Gastrocnemius medialis (tissue), 4 donors: ENCODE measurements around the gene GRAP2. TPM values are rescaled to one million over a fixed set of nuclear protein-coding genes. Genes with fewer than 3 reads are reported as not detected.

Experiments used
- ATAC-seq, 2 donors: fragments of 150-250 bp; one replicate each; pipeline ENCODE4 v1.9.1; 2016
- DNase-seq, 2 donors: peaks; one replicate each; pipeline ENCODE4 v3.0.0-alpha.2; 2019
- H3K27ac ChIP-seq, 4 donors: fragments of 200-600 bp; sonication (generic); 1 replicate in 1 of 4; 2 replicates in 3 of 4; pipeline ENCODE4 v1.5.1; 2016 to 2018; ENCODE audit warnings: mild to moderate bottlenecking in 2 of 4, moderate library complexity in 1 of 4
- H3K27me3 ChIP-seq, 3 donors: fragments of 200-600 bp; sonication (generic) in 2 of 3; 1 replicate in 1 of 3; 2 replicates in 2 of 3; pipeline versions ENCODE4 v1.5.1 to v1.6.0; 2016 to 2019; ENCODE audit warnings: mild to moderate bottlenecking in 1 of 3, moderate library complexity in 1 of 3
- H3K36me3 ChIP-seq, 2 donors: fragments of 200-600 bp; sonication (generic) in 1 of 2; one replicate each; pipeline ENCODE4 v1.5.1; 2017 to 2018
- H3K4me1 ChIP-seq, 2 donors: fragments of 200-600 bp; sonication (generic) in 1 of 2; one replicate each; pipeline ENCODE4 v1.5.1; 2016 to 2017; ENCODE audit warnings: mild to moderate bottlenecking in 2 of 2
- H3K4me3 ChIP-seq, 4 donors: fragments of 200-600 bp; sonication (generic) in 3 of 4; 1 replicate in 1 of 4; 2 replicates in 3 of 4; pipeline ENCODE4 v1.5.1; 2016 to 2019; ENCODE audit warnings: mild to moderate bottlenecking in 2 of 4
- H3K9me3 ChIP-seq, 3 donors: fragments of 200-600 bp; sonication (generic) in 2 of 3; 1 replicate in 1 of 3; 2 replicates in 2 of 3; pipeline ENCODE4 v1.5.1; 2016 to 2019
- CTCF ChIP-seq, 5 experiments: fragments of 450-650 bp in 3 of 5; fragments of 200-600 bp in 2 of 5; sonication (generic) in 2 of 5; IDR thresholded peaks in 4 of 5; conservative IDR thresholded peaks in 1 of 5; 1 replicate in 4 of 5; 2 replicates in 1 of 5; pipeline ENCODE4 v1.5.1; 2016 to 2019; ENCODE audit warnings: antibody characterized with exemption in 5 of 5, mild to moderate bottlenecking in 3 of 5, moderate library complexity in 3 of 5
- POLR2A ChIP-seq, 2 donors: fragments of 450-650 bp; IDR thresholded peaks; one replicate each; pipeline ENCODE4 v1.6.1; 2017; ENCODE audit warnings: antibody characterized with exemption in 2 of 2, mild to moderate bottlenecking in 2 of 2, moderate library complexity in 2 of 2
- in situ Hi-C, 4 donors: fragments of 200-750 bp; cut with MboI; loops; one replicate each; pipeline versions ENCODE4 v1.15.0 to v1.8.0; 2017; ENCODE audit warnings: low sequenced_read_pairs in 4 of 4
- intact Hi-C: fragments of 100-400 bp; cut with DNase I; formaldehyde crosslinking; loops from one replicate; pipeline ENCODE4 v1.15.1; 2023; ENCODE audit warnings: low total_unique reads
- total RNA-seq, 4 donors: library from RNA; depleted of rRNA; stranded (reverse); fragments of >200 nt; gene quantifications; one replicate each; pipeline versions ENCODE4 v1.1.0 to v1.2.3, GENCODE V29; 2016

GRAP2 gene
- total RNA-seq, 4 donors from 2014 or later: 0.07 to 0.97 TPM; not detected in 2

DNA sequence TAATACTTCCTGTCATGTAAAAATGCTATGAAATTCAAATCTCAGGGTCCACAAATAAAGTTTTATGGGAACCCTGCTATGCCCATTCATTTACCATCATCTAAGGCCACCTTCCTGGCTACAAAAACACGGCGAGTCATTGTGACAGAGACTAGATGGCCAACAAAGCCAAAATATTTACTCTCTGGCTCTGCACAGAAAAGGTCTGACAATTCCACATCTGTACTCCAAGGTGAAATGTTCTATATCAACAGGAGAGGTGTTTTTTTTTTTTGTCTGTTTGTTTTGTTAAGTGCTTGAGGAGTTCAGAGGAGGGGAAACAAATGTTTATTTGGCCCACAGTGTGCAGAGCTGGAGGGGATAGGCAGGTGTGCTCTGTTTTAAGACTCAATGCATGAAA, 40.7 kb downstream of the GRAP2 start:
- no peak for TF ChIP-seq POLR2A (IDR thresholded peaks at IDR 0.05)
- TF ChIP-seq CTCF (IDR thresholded peaks at IDR 0.05 in 4 of 5, conservative IDR thresholded peaks at IDR 0.05 in 1 of 5): no peak
- H3K4me3 ChIP-seq: no peak overlapping the region
- in situ Hi-C loops (no loop called here), intact Hi-C loops (no loop called here)
- no peaks in the 10 kb centered on the region for H3K9me3 ChIP-seq
- no peak for DNase-seq
- H3K4me1 ChIP-seq: no peaks in the 10 kb centered on the region
- ATAC-seq: no peak
- no peaks in the 10 kb centered on the region for H3K36me3 ChIP-seq
- no peak overlapping the region for H3K27ac ChIP-seq
- H3K27me3 ChIP-seq: peaks cover 0 to 12% (median 5%) of the 10 kb centered on the region in 3 donors

DNA sequence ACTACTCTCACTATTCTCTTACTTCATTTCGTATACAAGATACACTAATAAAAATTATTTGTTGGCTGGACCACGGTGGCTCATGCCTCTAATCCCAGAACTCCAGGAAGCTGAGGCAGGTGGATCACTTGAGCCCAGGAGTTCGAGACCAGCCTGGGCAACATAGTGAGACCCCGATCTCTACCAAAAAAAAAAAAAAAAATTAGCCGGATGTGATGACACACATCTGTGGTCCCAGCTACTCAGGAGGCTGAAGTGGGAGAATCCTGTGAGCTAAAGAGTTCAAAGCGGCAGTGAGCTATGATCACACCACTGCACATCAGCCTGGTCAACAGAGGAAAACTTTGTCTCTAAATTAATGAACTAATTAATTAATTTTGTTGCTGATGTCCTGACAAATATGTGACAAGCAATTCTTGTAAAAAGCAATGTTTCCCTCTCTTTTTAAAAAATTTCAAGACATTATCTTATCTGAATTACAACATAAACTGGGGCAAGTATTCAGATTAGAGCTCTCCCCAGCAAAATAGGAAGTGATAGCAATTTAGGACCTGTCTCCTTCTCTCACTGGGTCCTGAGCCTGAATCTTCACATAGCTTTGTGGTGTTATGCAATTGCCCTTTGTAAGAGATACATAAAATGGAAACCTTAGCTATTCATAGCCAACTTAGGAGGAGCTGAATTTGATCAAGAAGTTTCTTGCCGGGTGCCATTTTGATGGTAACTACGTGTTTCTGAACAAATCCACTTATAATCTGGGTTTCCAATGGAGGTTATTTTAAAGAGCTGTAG, 41.8 kb downstream of the GRAP2 start:
- TF ChIP-seq CTCF (IDR thresholded peaks at IDR 0.05 in 4 of 5, conservative IDR thresholded peaks at IDR 0.05 in 1 of 5) (no peak), POLR2A (IDR thresholded peaks at IDR 0.05) (no peak)
- H3K36me3 ChIP-seq: no peaks in the 10 kb centered on the region
- no peak for DNase-seq
- H3K27me3 ChIP-seq: peaks cover 0 to 11% (median 5%) of the 10 kb centered on the region in 3 donors
- H3K4me1 ChIP-seq: no peaks in the 10 kb centered on the region
- no peak for ATAC-seq
- no peak overlapping the region for H3K27ac ChIP-seq
- intact Hi-C loops: no loop called here
- no peak overlapping the region for H3K4me3 ChIP-seq
- in situ Hi-C loops: no loop called here
- H3K9me3 ChIP-seq: no peaks in the 10 kb centered on the region

GRCh38 chr22:39943337-39943736, 42.5 kb downstream of the GRAP2 start:
- DNase-seq (no peak), ATAC-seq (no peak)
- no peak for TF ChIP-seq POLR2A (IDR thresholded peaks at IDR 0.05)
- no peak for TF ChIP-seq CTCF (IDR thresholded peaks at IDR 0.05 in 4 of 5, conservative IDR thresholded peaks at IDR 0.05 in 1 of 5)
- Histone ChIP-seq H3K9me3 (no peaks in the 10 kb centered on the region), H3K27me3 (peaks cover 0 to 5% (median 0%) of the 10 kb centered on the region in 3 donors), H3K27ac (no peak overlapping the region), H3K4me1 (no peaks in the 10 kb centered on the region), H3K4me3 (no peak overlapping the region), H3K36me3 (no peaks in the 10 kb centered on the region)
- intact Hi-C loops (no loop called here), in situ Hi-C loops (no loop called here)

DNA sequence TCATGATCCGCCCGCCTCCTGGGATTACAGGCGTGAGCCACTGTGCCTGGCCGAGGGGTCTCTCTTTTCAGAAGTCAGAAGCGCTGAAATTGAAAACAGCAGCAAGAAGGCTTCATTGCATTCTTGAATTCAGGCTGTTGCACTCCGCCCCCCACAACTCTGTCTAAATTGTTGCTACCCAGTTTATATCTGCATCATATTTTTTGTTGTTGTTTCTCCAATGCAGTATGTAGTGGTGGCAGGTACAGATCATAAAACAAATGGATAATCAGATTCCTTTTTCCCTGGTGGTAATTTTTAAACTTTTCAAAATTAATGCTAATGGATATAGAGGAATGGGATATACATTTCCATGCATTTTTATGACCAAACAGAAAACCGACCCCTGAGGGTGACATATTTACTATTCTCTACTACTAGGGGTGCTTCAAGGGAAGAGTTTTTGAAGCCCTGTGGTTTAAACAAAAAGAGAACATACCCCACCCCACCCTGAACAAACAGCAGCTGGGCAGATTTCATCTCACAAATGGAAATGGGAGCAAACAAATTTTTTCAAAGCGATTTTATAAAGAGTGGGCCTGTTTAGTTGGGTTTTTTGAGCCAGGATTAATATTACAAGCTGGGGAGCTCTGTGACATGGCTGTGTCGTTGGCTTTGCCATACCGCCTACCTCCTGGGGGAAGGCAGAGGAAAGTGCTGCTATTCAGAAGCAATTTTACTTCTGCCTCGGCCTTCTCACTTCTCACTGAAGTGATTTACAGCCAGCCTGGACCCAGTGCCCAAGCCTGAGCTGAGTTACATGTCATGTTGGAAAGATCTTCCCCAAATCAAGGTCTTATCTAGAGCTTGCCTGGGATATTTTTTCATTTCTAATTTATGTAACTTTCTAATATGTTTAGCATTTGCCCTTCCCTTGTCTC, 43.3 kb downstream of the GRAP2 start:
- ATAC-seq (no peak), DNase-seq (no peak)
- intact Hi-C loops (no loop called here), in situ Hi-C loops (no loop called here)
- Histone ChIP-seq H3K27me3 (no peaks in the 10 kb centered on the region), H3K4me1 (no peaks in the 10 kb centered on the region), H3K36me3 (no peaks in the 10 kb centered on the region), H3K27ac (no peak overlapping the region), H3K4me3 (no peak overlapping the region), H3K9me3 (no peaks in the 10 kb centered on the region)
- TF ChIP-seq POLR2A (IDR thresholded peaks at IDR 0.05) (no peak), CTCF (IDR thresholded peaks at IDR 0.05 in 4 of 5, conservative IDR thresholded peaks at IDR 0.05 in 1 of 5) (no peak)
